Measurements from ENCODE around the gene FAM50A. TPM values are rescaled to one million over a fixed set of nuclear protein-coding genes. Genes with fewer than 3 reads are reported as not detected.

Gene FAM50A
- total RNA-seq, 1 donor from 2014 or later, result 57.6 TPM

DNA sequence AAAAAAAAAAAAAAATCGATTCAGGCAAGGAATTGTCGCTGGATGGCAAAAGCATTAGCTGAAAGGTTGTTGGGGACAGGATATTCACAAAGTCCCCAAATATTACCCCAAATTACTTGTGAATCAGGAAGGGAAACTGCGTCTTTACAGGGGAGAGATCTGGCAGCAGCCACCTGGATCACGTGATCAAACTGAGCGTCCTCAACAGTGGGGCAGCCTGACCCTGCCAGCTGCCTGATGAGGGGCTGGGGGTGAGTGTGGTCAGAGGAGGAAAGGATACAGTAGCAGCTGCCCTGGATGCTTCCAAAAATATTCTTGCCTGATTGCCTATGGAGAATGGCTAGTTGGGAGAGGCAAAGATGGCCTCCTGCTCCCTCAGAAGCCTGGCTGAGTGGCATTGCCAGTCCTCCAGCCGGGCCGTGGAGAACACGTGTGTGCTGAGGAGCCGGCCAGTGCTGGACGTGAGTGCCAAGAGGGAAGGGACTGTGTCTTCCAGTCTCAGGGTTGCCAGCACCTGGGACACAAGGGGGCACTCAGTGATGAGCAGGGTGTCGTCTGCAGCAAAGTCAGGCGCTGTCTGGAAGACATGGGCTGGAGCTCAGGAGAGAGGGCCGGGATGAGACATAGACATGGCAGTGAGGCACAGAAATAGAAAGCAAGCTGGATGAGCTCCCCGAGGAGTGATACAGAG lies 38.1 kb downstream of the FAM50A start:
- Mint-ChIP-seq H3K4me1 (peaks cover 4% of the 10 kb centered on the region), H3K36me3 (no peaks in the 10 kb centered on the region), H3K4me3 (no peak overlapping the region), H3K9me3 (peaks cover 4% of the 10 kb centered on the region), H3K27ac (no peak overlapping the region), H3K27me3 (ENCODE audit: low read depth) (no peaks in the 10 kb centered on the region)
- DNase-seq (ENCODE audit: low spot score in 2 of 2, unreplicated experiment in 2 of 2), result no peak
- TF ChIP-seq, protein P1, sequence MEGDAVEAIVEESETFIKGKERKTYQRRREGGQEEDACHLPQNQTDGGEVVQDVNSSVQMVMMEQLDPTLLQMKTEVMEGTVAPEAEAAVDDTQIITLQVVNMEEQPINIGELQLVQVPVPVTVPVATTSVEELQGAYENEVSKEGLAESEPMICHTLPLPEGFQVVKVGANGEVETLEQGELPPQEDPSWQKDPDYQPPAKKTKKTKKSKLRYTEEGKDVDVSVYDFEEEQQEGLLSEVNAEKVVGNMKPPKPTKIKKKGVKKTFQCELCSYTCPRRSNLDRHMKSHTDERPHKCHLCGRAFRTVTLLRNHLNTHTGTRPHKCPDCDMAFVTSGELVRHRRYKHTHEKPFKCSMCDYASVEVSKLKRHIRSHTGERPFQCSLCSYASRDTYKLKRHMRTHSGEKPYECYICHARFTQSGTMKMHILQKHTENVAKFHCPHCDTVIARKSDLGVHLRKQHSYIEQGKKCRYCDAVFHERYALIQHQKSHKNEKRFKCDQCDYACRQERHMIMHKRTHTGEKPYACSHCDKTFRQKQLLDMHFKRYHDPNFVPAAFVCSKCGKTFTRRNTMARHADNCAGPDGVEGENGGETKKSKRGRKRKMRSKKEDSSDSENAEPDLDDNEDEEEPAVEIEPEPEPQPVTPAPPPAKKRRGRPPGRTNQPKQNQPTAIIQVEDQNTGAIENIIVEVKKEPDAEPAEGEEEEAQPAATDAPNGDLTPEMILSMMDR (IDR thresholded peaks at IDR 0.05; ENCODE audit: unreplicated experiment), result no peak

DNA sequence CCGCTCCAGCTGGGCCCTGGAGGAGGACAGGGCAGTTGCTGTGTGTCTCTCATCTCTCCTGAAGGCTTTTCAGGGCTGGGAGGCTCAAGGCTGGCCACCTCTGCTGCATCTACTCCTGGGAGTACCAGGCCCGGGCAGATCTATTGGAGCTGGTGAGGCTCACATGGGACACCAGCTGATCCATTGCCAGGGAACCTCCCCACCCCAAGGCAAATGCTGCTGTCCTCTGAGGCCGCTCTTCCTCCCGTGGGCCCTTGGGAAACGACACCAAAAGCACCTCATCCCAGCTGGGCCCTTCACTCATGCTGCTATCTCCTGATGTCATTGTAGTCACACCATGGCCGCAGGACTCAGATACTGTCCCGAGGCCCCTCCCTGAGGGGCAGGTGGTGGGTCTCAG lies 38.8 kb downstream of the FAM50A start:
- no peak for DNase-seq (ENCODE audit: low spot score in 2 of 2, unreplicated experiment in 2 of 2)
- Mint-ChIP-seq H3K4me3 (no peak overlapping the region), H3K27me3 (ENCODE audit: low read depth) (no peaks in the 10 kb centered on the region), H3K36me3 (peaks cover 2% of the 10 kb centered on the region), H3K27ac (no peak overlapping the region), H3K9me3 (peaks cover 4% of the 10 kb centered on the region), H3K4me1 (peaks cover 6% of the 10 kb centered on the region)
- TF ChIP-seq, protein P1 (IDR thresholded peaks at IDR 0.05; ENCODE audit: unreplicated experiment), result no peak

DNA sequence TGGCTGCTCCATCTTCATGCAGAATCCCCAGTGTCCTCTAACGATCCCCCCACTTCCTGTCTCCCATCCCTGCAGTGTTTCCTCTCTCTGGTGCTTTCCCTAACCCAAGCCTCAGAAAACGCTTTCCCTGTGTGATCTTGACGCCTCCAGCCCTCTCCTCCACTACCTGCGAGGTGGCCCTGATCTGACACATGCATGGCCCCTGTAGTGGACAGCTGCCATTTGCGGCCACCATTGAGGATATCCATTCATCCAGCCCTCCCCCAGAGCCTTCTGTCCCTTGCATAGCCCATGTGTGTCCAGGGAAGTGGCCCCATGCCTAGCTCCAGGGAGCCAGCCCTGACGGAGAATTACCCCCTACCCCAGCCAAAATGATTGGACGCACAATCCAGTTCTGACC lies 39.4 kb downstream of the FAM50A start:
- Mint-ChIP-seq H3K27ac (no peak overlapping the region), H3K9me3 (peaks cover 4% of the 10 kb centered on the region), H3K4me3 (no peak overlapping the region), H3K27me3 (ENCODE audit: low read depth) (no peaks in the 10 kb centered on the region), H3K4me1 (peaks cover 7% of the 10 kb centered on the region), H3K36me3 (peaks cover 6% of the 10 kb centered on the region)
- DNase-seq (ENCODE audit: low spot score in 2 of 2, unreplicated experiment in 2 of 2), result no peak
- TF ChIP-seq, protein P1 (IDR thresholded peaks at IDR 0.05; ENCODE audit: unreplicated experiment), result no peak

DNA sequence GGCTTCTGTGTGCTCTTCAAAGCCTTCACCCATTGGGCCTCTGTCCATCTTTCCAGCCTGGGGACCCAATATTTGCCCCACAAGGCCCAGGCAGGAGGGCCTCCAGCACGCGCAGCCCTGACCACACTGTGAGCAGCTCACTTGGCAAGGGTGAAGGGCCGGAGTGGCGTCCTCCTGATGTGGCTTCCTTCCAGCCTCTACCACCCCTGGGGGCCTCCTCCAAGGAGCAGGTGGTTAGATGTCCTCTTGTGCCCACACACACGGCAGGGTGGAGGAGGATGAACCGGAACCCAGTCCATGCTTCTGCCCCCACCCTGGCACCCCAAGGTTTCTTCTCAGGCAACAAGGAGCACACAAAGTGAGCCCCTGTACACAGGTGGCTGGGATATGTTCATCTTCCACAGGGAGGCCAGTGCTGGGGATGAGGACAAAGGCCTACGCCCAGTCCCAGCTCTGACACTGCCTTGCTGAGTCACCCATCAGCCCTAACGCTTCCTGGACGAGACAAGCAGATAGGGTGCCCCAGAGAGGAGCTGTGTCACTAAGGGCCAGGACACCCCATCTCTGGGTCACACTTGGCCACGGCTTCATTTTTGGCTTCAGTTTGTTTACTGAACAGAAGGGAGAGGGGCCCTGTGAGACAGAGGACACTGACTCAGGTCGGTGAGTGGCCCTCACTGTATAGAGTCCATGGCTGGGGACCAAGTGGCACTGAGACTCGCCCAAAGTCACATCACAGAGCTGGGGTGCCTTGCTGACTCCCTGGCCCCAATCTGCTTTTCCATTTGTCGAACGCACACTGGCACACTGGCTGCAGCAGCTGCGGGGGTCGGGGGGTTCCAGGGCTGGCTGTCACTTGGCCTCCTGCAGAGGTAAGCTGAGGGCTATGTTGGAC lies 40.6 kb downstream of the FAM50A start:
- Mint-ChIP-seq H3K9me3 (peaks cover 4% of the 10 kb centered on the region), H3K4me3 (no peak overlapping the region), H3K36me3 (peaks cover 6% of the 10 kb centered on the region), H3K27me3 (ENCODE audit: low read depth) (no peaks in the 10 kb centered on the region), H3K27ac (no peak overlapping the region), H3K4me1 (peaks cover 9% of the 10 kb centered on the region)
- TF ChIP-seq, protein P1 (IDR thresholded peaks at IDR 0.05; ENCODE audit: unreplicated experiment), result no peak
- no peak for DNase-seq (ENCODE audit: low spot score in 2 of 2, unreplicated experiment in 2 of 2)

DNA sequence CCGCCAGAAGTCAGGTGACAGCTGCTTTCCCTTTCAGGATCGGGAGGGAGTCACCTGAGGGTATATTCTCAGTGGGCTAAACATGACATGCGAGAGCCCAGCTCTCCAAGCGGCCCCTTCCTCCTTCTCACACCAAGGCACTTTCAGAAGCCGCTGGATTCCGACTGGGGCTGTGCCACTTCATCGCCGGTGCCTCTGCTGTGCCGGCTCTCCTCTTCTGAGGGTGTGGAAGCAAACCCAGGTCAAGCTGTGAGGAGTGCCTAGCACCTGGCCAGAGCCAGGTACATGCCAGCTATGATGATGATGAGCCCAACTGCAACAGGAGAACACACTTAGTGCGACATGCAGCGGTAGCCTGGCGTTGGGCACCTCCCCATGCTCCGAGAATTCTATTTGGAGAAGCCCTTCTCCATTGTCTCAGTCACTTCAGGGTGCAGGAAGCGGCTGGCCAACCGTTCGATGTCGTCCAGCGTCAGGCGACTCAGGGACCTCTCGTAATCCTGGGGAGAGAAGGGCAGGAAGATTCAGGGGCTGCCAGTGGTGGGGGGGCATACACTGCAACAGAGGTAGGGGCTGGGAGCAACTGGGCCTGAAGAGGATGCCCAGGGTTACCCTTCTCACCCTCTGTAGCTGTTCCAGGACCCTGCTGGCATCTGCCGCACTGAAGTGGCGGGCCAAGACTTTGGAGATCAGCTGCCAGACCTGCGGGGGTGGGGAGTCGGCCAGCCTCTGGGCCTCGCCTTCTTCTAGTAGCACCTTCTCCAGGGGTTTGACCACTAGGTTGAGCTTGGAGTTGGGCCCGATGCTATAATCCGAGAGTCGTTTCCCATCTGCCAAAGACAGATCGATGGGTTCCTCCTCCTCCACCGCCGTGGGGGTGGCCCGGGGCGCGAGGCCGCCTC lies 41.5 kb downstream of the FAM50A start:
- TF ChIP-seq, protein P1 (IDR thresholded peaks at IDR 0.05; ENCODE audit: unreplicated experiment), result no peak
- peaks cover 6% of the 10 kb centered on the region for H3K36me3 Mint-ChIP-seq
- H3K27me3 Mint-ChIP-seq (ENCODE audit: low read depth), result no peaks in the 10 kb centered on the region
- H3K9me3 Mint-ChIP-seq, result peaks cover 4% of the 10 kb centered on the region
- no peak overlapping the region for H3K27ac Mint-ChIP-seq
- H3K4me3 Mint-ChIP-seq, result peak overlapping the region; percentile 57
- no peak for DNase-seq (ENCODE audit: low spot score in 2 of 2, unreplicated experiment in 2 of 2)
- H3K4me1 Mint-ChIP-seq, result peaks cover 12% of the 10 kb centered on the region
